H1 (cell line): ENCODE measurements around the gene SAMD14. TPM values are rescaled to one million over a fixed set of nuclear protein-coding genes. Genes with fewer than 3 reads are reported as not detected.
A peak's percentile ranks its signal among the peaks of the same experiment; 100 is the strongest.

ENCODE experiments used
- ATF3 ChIP-seq: IDR thresholded peaks from 2 replicates; pipeline ENCODE4 v1.6.1; 2011; ENCODE audit warnings: low read depth, mild to moderate bottlenecking, low read length; ENCODE audit not compliant: insufficient read depth
- BACH1 ChIP-seq: IDR thresholded peaks from 2 replicates; pipeline ENCODE4 v1.6.1; 2012; ENCODE audit warnings: low read length, improper control_type of control experiment
- BCL11A ChIP-seq, 2 experiments: IDR thresholded peaks; one replicate each; pipeline ENCODE4 v1.6.1; 2011; ENCODE audit warnings: low read depth in 2 of 2, low read length in 2 of 2, mild to moderate bottlenecking in 2 of 2
- CBX8 ChIP-seq: fragments of 300-800, 300-1000 bp; sonication (generic); IDR thresholded peaks from 2 replicates; pipeline ENCODE4 v1.7.1; 2016; ENCODE audit warnings: low read depth, low read length, borderline replicate concordance
- CTCF ChIP-seq, 3 experiments: IDR thresholded peaks; 1 replicate in 2 of 3; 2 replicates in 1 of 3; pipeline versions ENCODE4 v1.5.1 to v1.6.1; 2011; ENCODE audit warnings: low read length in 3 of 3, mild to moderate bottlenecking in 3 of 3, inconsistent platforms in 2 of 3, low read depth in 1 of 3, moderate library complexity in 1 of 3; ENCODE audit not compliant: insufficient read depth in 1 of 3; ENCODE audit errors: control extremely low read depth in 1 of 3
- E2F6 ChIP-seq: IDR thresholded peaks from 2 replicates; pipeline ENCODE4 v1.6.1; 2012; ENCODE audit warnings: inconsistent platforms
- EZH2 ChIP-seq: fragments of 200-600 bp; sonication (generic); IDR thresholded peaks from 2 replicates; pipeline ENCODE4 v1.7.1; 2012; ENCODE audit warnings: low read depth, mild to moderate bottlenecking, moderate library complexity, low read length, inconsistent platforms; ENCODE audit not compliant: severe bottlenecking
- KDM4A ChIP-seq: IDR thresholded peaks from one replicate; pipeline ENCODE4 v1.7.1; 2012; ENCODE audit warnings: low read depth, mild to moderate bottlenecking, moderate library complexity, low read length, inconsistent platforms; ENCODE audit not compliant: severe bottlenecking
- MAX ChIP-seq: IDR thresholded peaks from 2 replicates; pipeline ENCODE4 v1.6.1; 2012; ENCODE audit warnings: inconsistent platforms
- RAD21 ChIP-seq, 2 experiments: IDR thresholded peaks in 1 of 2; conservative IDR thresholded peaks in 1 of 2; 2 replicates each; pipeline ENCODE4 v1.6.1; 2011; ENCODE audit warnings: low read depth in 2 of 2, low read length in 2 of 2, improper control_type of control experiment in 1 of 2, inconsistent platforms in 1 of 2, mild to moderate bottlenecking in 1 of 2, moderate library complexity in 1 of 2
- RNF2 ChIP-seq: fragments of 200-900, 300-1000 bp; sonication (generic); IDR thresholded peaks from 2 replicates; pipeline ENCODE4 v1.7.1; 2016; ENCODE audit warnings: borderline replicate concordance, low read depth, mild to moderate bottlenecking, antibody characterized with exemption, low read length; ENCODE audit not compliant: poor library complexity, severe bottlenecking; ENCODE audit errors: missing control alignments
- SIN3A ChIP-seq, 2 experiments: IDR thresholded peaks in 1 of 2; conservative IDR thresholded peaks in 1 of 2; 2 replicates each; pipeline ENCODE4 v1.6.1; 2011 to 2012; ENCODE audit warnings: low read length in 2 of 2, improper control_type of control experiment in 1 of 2, low read depth in 1 of 2, mild to moderate bottlenecking in 1 of 2
- TAF1 ChIP-seq: IDR thresholded peaks from 2 replicates; pipeline ENCODE4 v1.6.1; 2011; ENCODE audit warnings: mild to moderate bottlenecking, low read depth, low read length
- TCF12 ChIP-seq: IDR thresholded peaks from 2 replicates; pipeline ENCODE4 v1.6.1; 2011; ENCODE audit warnings: low read depth, mild to moderate bottlenecking, low read length
- TEAD4 ChIP-seq: IDR thresholded peaks from 2 replicates; pipeline ENCODE4 v1.6.1; 2012; ENCODE audit warnings: low read depth, low read length, inconsistent platforms, mixed read lengths
- polyA plus RNA-seq, 7 experiments: library from polyadenylated mRNA; depleted of rRNA in 3 of 7; stranded (reverse) in 5 of 7; unstranded in 2 of 7; fragments of >200 nt in 5 of 7; fragments of 200-250 nt in 2 of 7; gene quantifications; 1 replicate in 5 of 7; 2 replicates in 1 of 7; 4 replicates in 1 of 7; pipeline versions ENCODE4 v1.2.1 to v1.2.3, GENCODE V29; 2011 to 2013; ENCODE audit warnings: missing spikeins in 2 of 7, mixed read lengths in 2 of 7
- total RNA-seq: library from RNA; stranded (reverse); fragmentation: NEBNext Ultra II Directional; extraction: Animal tissue kit (Norgen Biotek cat#: 25700); gene quantifications from 2 replicates; pipeline ENCODE4 v1.2.1, GENCODE V29; 2021

SAMD14 gene
- total and polyA plus RNA-seq, 2 of the 8 experiments (the other 6 are each of a cell fraction or from before 2014, with no cell fraction given) = 5.7 to 5.8 TPM

- 0 out of 2 replicates have a peak, but pooled peaks have one; percentile 25 for TF ChIP-seq E2F6
- TF ChIP-seq TAF1 = no peak
- peak; percentile 71 to 81; a peak in 3 of 4 replicates for TF ChIP-seq SIN3A (conservative IDR thresholded peaks at IDR 0.05 in 1 of 2, IDR thresholded peaks at IDR 0.05 in 1 of 2; ENCODE audit: low read depth in 1 of 2, low read length in 2 of 2)
- TF ChIP-seq TEAD4 = peak; percentile 71
- peak in 1 of 3 experiments; percentile 2; a peak in 1 of 4 replicates for TF ChIP-seq CTCF (IDR thresholded peaks at IDR 0.05; ENCODE audit: control extremely low read depth in 1 of 3, insufficient read depth in 1 of 3, low read depth in 1 of 3, low read length in 3 of 3)
- TF ChIP-seq RAD21 (IDR thresholded peaks at IDR 0.05 in 1 of 2, conservative IDR thresholded peaks at IDR 0.05 in 1 of 2; ENCODE audit: low read depth in 2 of 2, low read length in 2 of 2) = peak in 1 of 2 experiments; percentile 7; a peak in 1 of 4 replicates
- TF ChIP-seq EZH2 = no peak
- TF ChIP-seq BCL11A (IDR thresholded peaks at IDR 0.05; ENCODE audit: low read depth in 2 of 2, low read length in 2 of 2) = no peak
- 0 out of 2 replicates have a peak, but pooled peaks have one; percentile 35 for TF ChIP-seq MAX
- TF ChIP-seq ATF3 = no peak
- no peak for TF ChIP-seq KDM4A
- TF ChIP-seq CBX8 = no peak
- TF ChIP-seq RNF2 = no peak
- peak; percentile 31; the same call in 1 of the 2 replicates for TF ChIP-seq BACH1
- TF ChIP-seq TCF12 = no peak
- TF ChIP-seq, all 59 proteins: peak for 9
Observed at GRCh38 chr17:50148226-50149090, 18.5 kb upstream of the SAMD14 start (continued).
